Measurements from ENCODE around the gene DUSP12.
"Not testable (repeated sequence)": the region's sequence is repeated elsewhere in the genome, so short reads cannot be mapped to it uniquely, and the experiment has no call there.

Gene DUSP12

GRCh38 chr1:161723459-161724141, 26.0 kb upstream of the DUSP12 start:
- Mint-ChIP-seq H3K4me1 (peaks cover 30% of the 10 kb centered on the region), H3K36me3 (no peaks in the 10 kb centered on the region), H3K27ac (no peak overlapping the region), H3K27me3 (peaks cover 6% of the 10 kb centered on the region), H3K4me3 (no peak overlapping the region), H3K9me3 (no peaks in the 10 kb centered on the region)

GRCh38 chr1:161725258-161725907, 24.2 kb upstream of the DUSP12 start:
- H3K9me3 Mint-ChIP-seq, H3K27me3 Mint-ChIP-seq, H3K27ac Mint-ChIP-seq, H3K36me3 Mint-ChIP-seq: not testable (repeated sequence)
- H3K4me1 Mint-ChIP-seq: peaks cover 42% of the 10 kb centered on the region
- H3K4me3 Mint-ChIP-seq: peak overlapping the region; percentile 90

GRCh38 chr1:161725908-161726472, 23.6 kb upstream of the DUSP12 start:
- H3K27me3 Mint-ChIP-seq: peaks cover 6% of the 10 kb centered on the region
- H3K27ac Mint-ChIP-seq: peak overlapping the region; percentile 53
- H3K4me3 Mint-ChIP-seq: peak overlapping the region; percentile 90
- no peaks in the 10 kb centered on the region for H3K36me3 Mint-ChIP-seq
- H3K9me3 Mint-ChIP-seq: no peaks in the 10 kb centered on the region
- peaks cover 48% of the 10 kb centered on the region for H3K4me1 Mint-ChIP-seq

- Mint-ChIP-seq H3K4me3 (peak overlapping the region; percentile 96), H3K9me3 (no peaks in the 10 kb centered on the region), H3K27me3 (peaks cover 6% of the 10 kb centered on the region), H3K36me3 (no peaks in the 10 kb centered on the region), H3K27ac (peak overlapping the region; percentile 53), H3K4me1 (peaks cover 55% of the 10 kb centered on the region)
Observed at GRCh38 chr1:161726473-161727255, 22.9 kb upstream of the DUSP12 start.

- peak overlapping the region; percentile 96 for H3K4me3 Mint-ChIP-seq
- H3K4me1 Mint-ChIP-seq: peaks cover 56% of the 10 kb centered on the region
- H3K27me3 Mint-ChIP-seq: peaks cover 6% of the 10 kb centered on the region
- H3K36me3 Mint-ChIP-seq: no peaks in the 10 kb centered on the region
- H3K9me3 Mint-ChIP-seq: no peaks in the 10 kb centered on the region
- peak overlapping the region; percentile 91 for H3K27ac Mint-ChIP-seq
Observed at GRCh38 chr1:161727256-161727924, 22.2 kb upstream of the DUSP12 start.

- peak overlapping the region; percentile 6 for H3K27ac Mint-ChIP-seq
- peak overlapping the region; percentile 96 for H3K4me3 Mint-ChIP-seq
- peaks cover 6% of the 10 kb centered on the region for H3K27me3 Mint-ChIP-seq
- no peaks in the 10 kb centered on the region for H3K9me3 Mint-ChIP-seq
- H3K4me1 Mint-ChIP-seq: peaks cover 56% of the 10 kb centered on the region
- no peaks in the 10 kb centered on the region for H3K36me3 Mint-ChIP-seq
Observed at GRCh38 chr1:161728376-161729226, 21.0 kb upstream of the DUSP12 start.

GRCh38 chr1:161730050-161730564, 19.5 kb upstream of the DUSP12 start:
- H3K27me3 Mint-ChIP-seq: peaks cover 6% of the 10 kb centered on the region
- peak overlapping the region; percentile 57 for H3K4me3 Mint-ChIP-seq
- peak overlapping the region; percentile 67 for H3K27ac Mint-ChIP-seq
- H3K36me3 Mint-ChIP-seq: no peaks in the 10 kb centered on the region
- peaks cover 51% of the 10 kb centered on the region for H3K4me1 Mint-ChIP-seq
- H3K9me3 Mint-ChIP-seq: no peaks in the 10 kb centered on the region

GRCh38 chr1:161731241-161731640, 18.3 kb upstream of the DUSP12 start:
- Mint-ChIP-seq H3K27me3 (no peaks in the 10 kb centered on the region), H3K36me3 (no peaks in the 10 kb centered on the region), H3K27ac (peak overlapping the region; percentile 56), H3K9me3 (no peaks in the 10 kb centered on the region), H3K4me3 (no peak overlapping the region), H3K4me1 (peaks cover 48% of the 10 kb centered on the region)

GRCh38 chr1:161731981-161732718, 17.4 kb upstream of the DUSP12 start:
- no peak overlapping the region for H3K4me3 Mint-ChIP-seq
- peaks cover 53% of the 10 kb centered on the region for H3K4me1 Mint-ChIP-seq
- H3K27ac Mint-ChIP-seq: peak overlapping the region; percentile 53
- no peaks in the 10 kb centered on the region for H3K9me3 Mint-ChIP-seq
- H3K27me3 Mint-ChIP-seq: no peaks in the 10 kb centered on the region
- H3K36me3 Mint-ChIP-seq: no peaks in the 10 kb centered on the region

- no peak overlapping the region for H3K27ac Mint-ChIP-seq
- H3K36me3 Mint-ChIP-seq: no peaks in the 10 kb centered on the region
- no peak overlapping the region for H3K4me3 Mint-ChIP-seq
- peaks cover 43% of the 10 kb centered on the region for H3K4me1 Mint-ChIP-seq
- H3K9me3 Mint-ChIP-seq: no peaks in the 10 kb centered on the region
- no peaks in the 10 kb centered on the region for H3K27me3 Mint-ChIP-seq
Observed at GRCh38 chr1:161733526-161733925, 16.1 kb upstream of the DUSP12 start.

- no peaks in the 10 kb centered on the region for H3K36me3 Mint-ChIP-seq
- no peaks in the 10 kb centered on the region for H3K9me3 Mint-ChIP-seq
- H3K27ac Mint-ChIP-seq: peak overlapping the region; percentile 66
- no peaks in the 10 kb centered on the region for H3K27me3 Mint-ChIP-seq
- no peak overlapping the region for H3K4me3 Mint-ChIP-seq
- peaks cover 29% of the 10 kb centered on the region for H3K4me1 Mint-ChIP-seq
Observed at GRCh38 chr1:161735837-161736236, 13.7 kb upstream of the DUSP12 start.

GRCh38 chr1:161736335-161736969, 13.1 kb upstream of the DUSP12 start:
- Mint-ChIP-seq H3K36me3 (no peaks in the 10 kb centered on the region), H3K4me3 (no peak overlapping the region), H3K27me3 (no peaks in the 10 kb centered on the region), H3K9me3 (no peaks in the 10 kb centered on the region), H3K4me1 (peaks cover 26% of the 10 kb centered on the region), H3K27ac (peak overlapping the region; percentile 66)

- Mint-ChIP-seq H3K36me3 (no peaks in the 10 kb centered on the region), H3K9me3 (no peaks in the 10 kb centered on the region), H3K4me3 (no peak overlapping the region), H3K4me1 (peaks cover 25% of the 10 kb centered on the region), H3K27ac (no peak overlapping the region), H3K27me3 (no peaks in the 10 kb centered on the region)
Observed at GRCh38 chr1:161737625-161738024, 12.0 kb upstream of the DUSP12 start.
